ENCODE measurements around the gene LSAMP.
A peak's percentile ranks its signal among the peaks of the same experiment; 100 is the strongest.

Gene LSAMP

DNA sequence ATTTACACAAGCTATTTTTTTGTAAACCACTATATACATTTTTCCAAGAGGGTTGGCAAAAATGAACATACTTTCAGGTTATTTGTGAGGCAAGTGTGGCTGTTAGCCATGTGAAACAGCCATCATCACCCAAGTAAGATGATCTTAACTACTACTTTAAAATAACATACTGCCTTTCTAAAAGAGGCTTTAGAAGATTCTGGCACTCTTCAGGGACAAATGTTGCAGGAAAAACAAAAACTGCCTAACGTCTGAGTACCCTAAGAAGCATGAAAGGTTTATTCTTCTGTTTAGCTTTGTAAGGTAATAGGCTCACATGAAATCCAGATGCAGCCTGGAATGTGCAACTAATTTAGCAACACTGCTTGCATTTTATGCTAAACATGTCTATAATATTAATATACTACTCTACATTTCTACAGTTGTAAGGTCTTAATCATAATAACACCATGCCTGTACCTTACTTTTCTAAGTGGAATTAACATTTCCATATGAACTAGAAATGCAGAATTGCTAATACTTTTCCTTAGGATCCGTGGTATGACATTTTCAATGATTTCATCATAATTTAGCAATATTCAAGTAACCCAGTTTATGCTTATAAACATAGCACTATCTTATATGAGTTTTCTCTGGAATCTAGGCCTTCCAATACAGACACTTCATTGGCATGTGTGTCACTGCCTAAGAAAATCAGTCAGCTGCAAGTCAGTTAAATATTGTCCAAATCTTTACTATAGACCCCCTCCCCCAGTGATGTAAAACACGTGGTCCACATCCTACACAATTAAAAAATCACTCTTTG lies 4.5 kb upstream of the LSAMP start:
- H3K4me1 ChIP-seq (ENCODE audit: control insufficient read depth, insufficient read depth, low read length) = no peaks in the 10 kb centered on the region
- H3K36me3 ChIP-seq (ENCODE audit: control insufficient read depth in 2 of 2, insufficient read depth in 1 of 2, low read length in 2 of 2) = no peaks in the 10 kb centered on the region
- TF ChIP-seq ZNF37A (tag by site-specific recombination; IDR thresholded peaks at IDR 0.05) (no peak), ZNF791 (tag by site-specific recombination; IDR thresholded peaks at IDR 0.05) (no peak), ZNF19 (tag by site-specific recombination; IDR thresholded peaks at IDR 0.05; ENCODE audit: low read depth) (no peak), ZBTB20 (tag by site-specific recombination; IDR thresholded peaks at IDR 0.05) (no peak), SETDB1 (IDR thresholded peaks at IDR 0.05; ENCODE audit: insufficient read length, low read length) (no peak), ZNF175 (tag by site-specific recombination; IDR thresholded peaks at IDR 0.05) (no peak), ZNF560 (tag by site-specific recombination; IDR thresholded peaks at IDR 0.05; ENCODE audit: borderline replicate concordance) (no peak), ZNF157 (tag by site-specific recombination; IDR thresholded peaks at IDR 0.05) (no peak)
- TF ChIP-seq, protein P1, sequence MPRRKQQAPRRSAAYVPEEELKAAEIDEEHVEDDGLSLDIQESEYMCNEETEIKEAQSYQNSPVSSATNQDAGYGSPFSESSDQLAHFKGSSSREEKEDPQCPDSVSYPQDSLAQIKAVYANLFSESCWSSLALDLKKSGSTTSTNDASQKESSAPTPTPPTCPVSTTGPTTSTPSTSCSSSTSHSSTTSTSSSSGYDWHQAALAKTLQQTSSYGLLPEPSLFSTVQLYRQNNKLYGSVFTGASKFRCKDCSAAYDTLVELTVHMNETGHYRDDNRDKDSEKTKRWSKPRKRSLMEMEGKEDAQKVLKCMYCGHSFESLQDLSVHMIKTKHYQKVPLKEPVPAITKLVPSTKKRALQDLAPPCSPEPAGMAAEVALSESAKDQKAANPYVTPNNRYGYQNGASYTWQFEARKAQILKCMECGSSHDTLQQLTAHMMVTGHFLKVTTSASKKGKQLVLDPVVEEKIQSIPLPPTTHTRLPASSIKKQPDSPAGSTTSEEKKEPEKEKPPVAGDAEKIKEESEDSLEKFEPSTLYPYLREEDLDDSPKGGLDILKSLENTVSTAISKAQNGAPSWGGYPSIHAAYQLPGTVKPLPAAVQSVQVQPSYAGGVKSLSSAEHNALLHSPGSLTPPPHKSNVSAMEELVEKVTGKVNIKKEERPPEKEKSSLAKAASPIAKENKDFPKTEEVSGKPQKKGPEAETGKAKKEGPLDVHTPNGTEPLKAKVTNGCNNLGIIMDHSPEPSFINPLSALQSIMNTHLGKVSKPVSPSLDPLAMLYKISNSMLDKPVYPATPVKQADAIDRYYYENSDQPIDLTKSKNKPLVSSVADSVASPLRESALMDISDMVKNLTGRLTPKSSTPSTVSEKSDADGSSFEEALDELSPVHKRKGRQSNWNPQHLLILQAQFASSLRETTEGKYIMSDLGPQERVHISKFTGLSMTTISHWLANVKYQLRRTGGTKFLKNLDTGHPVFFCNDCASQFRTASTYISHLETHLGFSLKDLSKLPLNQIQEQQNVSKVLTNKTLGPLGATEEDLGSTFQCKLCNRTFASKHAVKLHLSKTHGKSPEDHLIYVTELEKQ (tag by site-specific recombination; IDR thresholded peaks at IDR 0.05; ENCODE audit: borderline replicate concordance) = no peak
- no peaks in the 10 kb centered on the region for H3K9me3 ChIP-seq (ENCODE audit: control insufficient read depth, insufficient read depth, low read depth, low read length)
- H3K4me3 ChIP-seq (ENCODE audit: low read depth, low read length) = no peak overlapping the region
- H3K27ac ChIP-seq (ENCODE audit: extremely low read depth, low read depth, low read length) = no peak overlapping the region
- ChIA-PET CTCF (no interaction called here), POLR2A (no interaction called here)

DNA sequence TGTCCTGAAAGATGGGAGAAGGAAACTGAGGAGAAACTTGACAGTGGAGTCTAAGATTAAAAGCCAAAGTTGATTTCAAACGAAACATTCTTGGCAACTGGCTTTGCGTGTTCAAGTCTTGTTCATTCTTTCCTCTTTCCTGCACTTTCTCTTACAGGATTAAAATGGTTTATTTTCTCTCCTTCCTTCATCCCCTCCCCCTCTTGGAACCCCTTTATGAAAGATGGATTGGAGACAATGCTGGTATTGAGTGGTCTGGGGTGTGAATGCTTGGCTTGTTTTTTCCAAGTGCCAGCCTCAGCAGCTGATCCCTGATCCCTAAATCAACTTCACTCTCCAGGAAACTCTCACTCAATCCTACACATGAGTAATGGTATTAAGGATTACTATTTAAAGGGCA lies 703 bp upstream of the LSAMP start:
- ChIA-PET POLR2A (no interaction called here), CTCF (no interaction called here)
- no peaks in the 10 kb centered on the region for H3K36me3 ChIP-seq (ENCODE audit: control insufficient read depth in 2 of 2, insufficient read depth in 1 of 2, low read length in 2 of 2)
- no peaks in the 10 kb centered on the region for H3K9me3 ChIP-seq (ENCODE audit: control insufficient read depth, insufficient read depth, low read depth, low read length)
- TF ChIP-seq, protein P2, sequence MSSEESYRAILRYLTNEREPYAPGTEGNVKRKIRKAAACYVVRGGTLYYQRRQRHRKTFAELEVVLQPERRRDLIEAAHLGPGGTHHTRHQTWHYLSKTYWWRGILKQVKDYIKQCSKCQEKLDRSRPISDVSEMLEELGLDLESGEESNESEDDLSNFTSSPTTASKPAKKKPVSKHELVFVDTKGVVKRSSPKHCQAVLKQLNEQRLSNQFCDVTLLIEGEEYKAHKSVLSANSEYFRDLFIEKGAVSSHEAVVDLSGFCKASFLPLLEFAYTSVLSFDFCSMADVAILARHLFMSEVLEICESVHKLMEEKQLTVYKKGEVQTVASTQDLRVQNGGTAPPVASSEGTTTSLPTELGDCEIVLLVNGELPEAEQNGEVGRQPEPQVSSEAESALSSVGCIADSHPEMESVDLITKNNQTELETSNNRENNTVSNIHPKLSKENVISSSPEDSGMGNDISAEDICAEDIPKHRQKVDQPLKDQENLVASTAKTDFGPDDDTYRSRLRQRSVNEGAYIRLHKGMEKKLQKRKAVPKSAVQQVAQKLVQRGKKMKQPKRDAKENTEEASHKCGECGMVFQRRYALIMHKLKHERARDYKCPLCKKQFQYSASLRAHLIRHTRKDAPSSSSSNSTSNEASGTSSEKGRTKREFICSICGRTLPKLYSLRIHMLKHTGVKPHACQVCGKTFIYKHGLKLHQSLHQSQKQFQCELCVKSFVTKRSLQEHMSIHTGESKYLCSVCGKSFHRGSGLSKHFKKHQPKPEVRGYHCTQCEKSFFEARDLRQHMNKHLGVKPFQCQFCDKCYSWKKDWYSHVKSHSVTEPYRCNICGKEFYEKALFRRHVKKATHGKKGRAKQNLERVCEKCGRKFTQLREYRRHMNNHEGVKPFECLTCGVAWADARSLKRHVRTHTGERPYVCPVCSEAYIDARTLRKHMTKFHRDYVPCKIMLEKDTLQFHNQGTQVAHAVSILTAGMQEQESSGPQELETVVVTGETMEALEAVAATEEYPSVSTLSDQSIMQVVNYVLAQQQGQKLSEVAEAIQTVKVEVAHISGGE (tag by site-specific recombination; conservative IDR thresholded peaks at IDR 0.05; ENCODE audit: low read depth) = no peak
- H3K4me3 ChIP-seq (ENCODE audit: low read depth, low read length) = no peak overlapping the region
- no peaks in the 10 kb centered on the region for H3K4me1 ChIP-seq (ENCODE audit: control insufficient read depth, insufficient read depth, low read length)
- H3K27ac ChIP-seq (ENCODE audit: extremely low read depth, low read depth, low read length) = no peak overlapping the region

DNA sequence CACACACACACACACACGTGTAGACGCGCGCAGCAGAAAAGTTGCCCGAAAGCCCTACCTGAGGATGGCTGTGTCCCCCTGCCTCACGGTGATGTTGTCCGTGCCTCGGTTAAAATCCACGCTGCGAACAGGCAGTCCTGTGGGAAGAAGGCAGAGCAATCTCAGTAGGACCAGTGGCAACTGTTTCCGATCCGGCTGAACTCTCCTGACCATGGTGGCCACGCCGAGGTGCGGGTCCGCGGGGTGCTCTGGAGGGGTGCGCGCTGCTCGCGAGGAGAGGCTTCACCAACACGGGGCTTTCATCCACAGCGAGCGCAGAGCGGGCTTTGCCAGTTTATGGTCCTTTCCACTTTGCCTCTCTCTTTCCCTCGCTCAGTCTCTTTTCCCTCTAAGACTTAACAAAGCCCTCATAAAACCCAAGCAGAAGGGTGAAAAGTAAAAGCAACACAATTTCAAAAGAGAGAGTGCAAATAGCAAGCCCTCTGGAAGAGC lies 422 bp downstream of the LSAMP start:
- Histone ChIP-seq H3K4me1 (ENCODE audit: control insufficient read depth, insufficient read depth, low read length) (no peaks in the 10 kb centered on the region), H3K4me3 (ENCODE audit: low read depth, low read length) (peak overlapping the region; percentile 41), H3K36me3 (ENCODE audit: control insufficient read depth in 2 of 2, insufficient read depth in 1 of 2, low read length in 2 of 2) (no peaks in the 10 kb centered on the region), H3K27ac (ENCODE audit: extremely low read depth, low read depth, low read length) (no peak overlapping the region), H3K9me3 (ENCODE audit: control insufficient read depth, insufficient read depth, low read depth, low read length) (no peaks in the 10 kb centered on the region)
- CTCF ChIA-PET = no interaction called here
- POLR2A ChIA-PET = no interaction called here
- TF ChIP-seq, protein P3, sequence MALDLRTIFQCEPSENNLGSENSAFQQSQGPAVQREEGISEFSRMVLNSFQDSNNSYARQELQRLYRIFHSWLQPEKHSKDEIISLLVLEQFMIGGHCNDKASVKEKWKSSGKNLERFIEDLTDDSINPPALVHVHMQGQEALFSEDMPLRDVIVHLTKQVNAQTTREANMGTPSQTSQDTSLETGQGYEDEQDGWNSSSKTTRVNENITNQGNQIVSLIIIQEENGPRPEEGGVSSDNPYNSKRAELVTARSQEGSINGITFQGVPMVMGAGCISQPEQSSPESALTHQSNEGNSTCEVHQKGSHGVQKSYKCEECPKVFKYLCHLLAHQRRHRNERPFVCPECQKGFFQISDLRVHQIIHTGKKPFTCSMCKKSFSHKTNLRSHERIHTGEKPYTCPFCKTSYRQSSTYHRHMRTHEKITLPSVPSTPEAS (tag by site-specific recombination; IDR thresholded peaks at IDR 0.05) = peak; percentile 49; the same call in 1 of the 2 replicates
- TF ChIP-seq ZNF549 (tag by site-specific recombination; IDR thresholded peaks at IDR 0.05) (no peak), ZNF394 (tag by site-specific recombination; IDR thresholded peaks at IDR 0.05; ENCODE audit: borderline replicate concordance) (no peak), ZNF585B (tag by site-specific recombination; IDR thresholded peaks at IDR 0.05) (no peak)
- TF ChIP-seq, protein P4, sequence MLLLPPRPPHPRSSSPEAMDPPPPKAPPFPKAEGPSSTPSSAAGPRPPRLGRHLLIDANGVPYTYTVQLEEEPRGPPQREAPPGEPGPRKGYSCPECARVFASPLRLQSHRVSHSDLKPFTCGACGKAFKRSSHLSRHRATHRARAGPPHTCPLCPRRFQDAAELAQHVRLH (tag by site-specific recombination; IDR thresholded peaks at IDR 0.05) = no peak
- TF ChIP-seq, protein P5, sequence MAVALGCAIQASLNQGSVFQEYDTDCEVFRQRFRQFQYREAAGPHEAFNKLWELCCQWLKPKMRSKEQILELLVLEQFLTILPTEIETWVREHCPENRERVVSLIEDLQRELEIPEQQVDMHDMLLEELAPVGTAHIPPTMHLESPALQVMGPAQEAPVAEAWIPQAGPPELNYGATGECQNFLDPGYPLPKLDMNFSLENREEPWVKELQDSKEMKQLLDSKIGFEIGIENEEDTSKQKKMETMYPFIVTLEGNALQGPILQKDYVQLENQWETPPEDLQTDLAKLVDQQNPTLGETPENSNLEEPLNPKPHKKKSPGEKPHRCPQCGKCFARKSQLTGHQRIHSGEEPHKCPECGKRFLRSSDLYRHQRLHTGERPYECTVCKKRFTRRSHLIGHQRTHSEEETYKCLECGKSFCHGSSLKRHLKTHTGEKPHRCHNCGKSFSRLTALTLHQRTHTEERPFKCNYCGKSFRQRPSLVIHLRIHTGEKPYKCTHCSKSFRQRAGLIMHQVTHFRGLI (tag by site-specific recombination; IDR thresholded peaks at IDR 0.05) = no peak
- TF ChIP-seq, protein P6, sequence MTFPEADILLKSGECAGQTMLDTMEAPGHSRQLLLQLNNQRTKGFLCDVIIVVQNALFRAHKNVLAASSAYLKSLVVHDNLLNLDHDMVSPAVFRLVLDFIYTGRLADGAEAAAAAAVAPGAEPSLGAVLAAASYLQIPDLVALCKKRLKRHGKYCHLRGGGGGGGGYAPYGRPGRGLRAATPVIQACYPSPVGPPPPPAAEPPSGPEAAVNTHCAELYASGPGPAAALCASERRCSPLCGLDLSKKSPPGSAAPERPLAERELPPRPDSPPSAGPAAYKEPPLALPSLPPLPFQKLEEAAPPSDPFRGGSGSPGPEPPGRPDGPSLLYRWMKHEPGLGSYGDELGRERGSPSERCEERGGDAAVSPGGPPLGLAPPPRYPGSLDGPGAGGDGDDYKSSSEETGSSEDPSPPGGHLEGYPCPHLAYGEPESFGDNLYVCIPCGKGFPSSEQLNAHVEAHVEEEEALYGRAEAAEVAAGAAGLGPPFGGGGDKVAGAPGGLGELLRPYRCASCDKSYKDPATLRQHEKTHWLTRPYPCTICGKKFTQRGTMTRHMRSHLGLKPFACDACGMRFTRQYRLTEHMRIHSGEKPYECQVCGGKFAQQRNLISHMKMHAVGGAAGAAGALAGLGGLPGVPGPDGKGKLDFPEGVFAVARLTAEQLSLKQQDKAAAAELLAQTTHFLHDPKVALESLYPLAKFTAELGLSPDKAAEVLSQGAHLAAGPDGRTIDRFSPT (tag by site-specific recombination; IDR thresholded peaks at IDR 0.05) = no peak
